ENCODE measurements around the gene SATL1.
"Not testable (repeated sequence)": the region's sequence is repeated elsewhere in the genome, so short reads cannot be mapped to it uniquely, and the experiment has no call there.

GRCh38 chrX:85285286-85285685 lies 41.7 kb upstream of the SATL1 start:
- TF ChIP-seq CTCF (IDR thresholded peaks at IDR 0.05); PREB (CRISPR knock-in tag; IDR thresholded peaks at IDR 0.05; ENCODE audit: borderline replicate concordance); IRF1 (CRISPR knock-in tag; IDR thresholded peaks at IDR 0.05); MXD4 (CRISPR knock-in tag; IDR thresholded peaks at IDR 0.05; ENCODE audit: borderline replicate concordance); FOXJ3 (CRISPR knock-in tag; IDR thresholded peaks at IDR 0.05; ENCODE audit: borderline replicate concordance); NR2C2 (CRISPR knock-in tag; IDR thresholded peaks at IDR 0.05); RELA (CRISPR knock-in tag; IDR thresholded peaks at IDR 0.05; ENCODE audit: borderline replicate concordance); ZNF121 (CRISPR knock-in tag; IDR thresholded peaks at IDR 0.05); SMAD3 (CRISPR knock-in tag; IDR thresholded peaks at IDR 0.05; ENCODE audit: borderline replicate concordance); PRRX2 (CRISPR knock-in tag; IDR thresholded peaks at IDR 0.05); E2F5 (CRISPR knock-in tag; IDR thresholded peaks at IDR 0.05); NFE2L1 (CRISPR knock-in tag; IDR thresholded peaks at IDR 0.05); NFATC4 (CRISPR knock-in tag; IDR thresholded peaks at IDR 0.05): not testable (repeated sequence)
